ENCODE measurements around the gene IMPACT. TPM values are rescaled to one million over a fixed set of nuclear protein-coding genes. Genes with fewer than 3 reads are reported as not detected.
A peak's percentile ranks its signal among the peaks of the same experiment; 100 is the strongest.

Gene IMPACT
- total RNA-seq, 1 donor from 2014 or later: 25.6 TPM

DNA sequence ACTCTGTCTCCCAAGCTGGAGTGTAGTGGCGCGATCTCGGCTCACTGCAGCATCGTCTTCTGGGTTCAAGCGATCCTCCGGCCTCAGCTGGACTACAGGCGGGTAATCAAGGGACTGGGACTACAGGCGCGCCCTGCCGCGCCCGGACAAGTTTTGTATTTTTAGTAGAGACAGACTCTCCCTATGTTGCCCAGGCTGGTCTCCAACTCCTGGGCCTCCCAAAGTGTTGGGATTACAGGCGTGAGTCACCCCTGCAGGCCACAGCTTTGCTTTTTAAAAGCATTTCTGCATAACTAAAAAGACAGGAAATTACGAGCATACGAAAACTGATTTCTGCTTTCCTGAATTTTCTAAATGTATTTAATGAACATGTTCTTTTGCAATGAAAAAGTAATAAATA lies 27.9 kb upstream of the IMPACT start:
- TF ChIP-seq, protein P1, sequence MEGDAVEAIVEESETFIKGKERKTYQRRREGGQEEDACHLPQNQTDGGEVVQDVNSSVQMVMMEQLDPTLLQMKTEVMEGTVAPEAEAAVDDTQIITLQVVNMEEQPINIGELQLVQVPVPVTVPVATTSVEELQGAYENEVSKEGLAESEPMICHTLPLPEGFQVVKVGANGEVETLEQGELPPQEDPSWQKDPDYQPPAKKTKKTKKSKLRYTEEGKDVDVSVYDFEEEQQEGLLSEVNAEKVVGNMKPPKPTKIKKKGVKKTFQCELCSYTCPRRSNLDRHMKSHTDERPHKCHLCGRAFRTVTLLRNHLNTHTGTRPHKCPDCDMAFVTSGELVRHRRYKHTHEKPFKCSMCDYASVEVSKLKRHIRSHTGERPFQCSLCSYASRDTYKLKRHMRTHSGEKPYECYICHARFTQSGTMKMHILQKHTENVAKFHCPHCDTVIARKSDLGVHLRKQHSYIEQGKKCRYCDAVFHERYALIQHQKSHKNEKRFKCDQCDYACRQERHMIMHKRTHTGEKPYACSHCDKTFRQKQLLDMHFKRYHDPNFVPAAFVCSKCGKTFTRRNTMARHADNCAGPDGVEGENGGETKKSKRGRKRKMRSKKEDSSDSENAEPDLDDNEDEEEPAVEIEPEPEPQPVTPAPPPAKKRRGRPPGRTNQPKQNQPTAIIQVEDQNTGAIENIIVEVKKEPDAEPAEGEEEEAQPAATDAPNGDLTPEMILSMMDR (IDR thresholded peaks at IDR 0.05): no peak
- H3K36me3 ChIP-seq: no peaks in the 10 kb centered on the region
- peaks cover 11% of the 10 kb centered on the region for H3K4me1 ChIP-seq
- ATAC-seq (no peak), DNase-seq (no peak)
- intact Hi-C loops (cut with DNase I): no loop called here
- peak overlapping the region; percentile 89 for H3K27ac ChIP-seq
- H3K9me3 ChIP-seq: no peaks in the 10 kb centered on the region
- no peaks in the 10 kb centered on the region for H3K27me3 ChIP-seq (ENCODE audit: low read depth)
- H3K4me3 ChIP-seq: peak overlapping the region; percentile 70

DNA sequence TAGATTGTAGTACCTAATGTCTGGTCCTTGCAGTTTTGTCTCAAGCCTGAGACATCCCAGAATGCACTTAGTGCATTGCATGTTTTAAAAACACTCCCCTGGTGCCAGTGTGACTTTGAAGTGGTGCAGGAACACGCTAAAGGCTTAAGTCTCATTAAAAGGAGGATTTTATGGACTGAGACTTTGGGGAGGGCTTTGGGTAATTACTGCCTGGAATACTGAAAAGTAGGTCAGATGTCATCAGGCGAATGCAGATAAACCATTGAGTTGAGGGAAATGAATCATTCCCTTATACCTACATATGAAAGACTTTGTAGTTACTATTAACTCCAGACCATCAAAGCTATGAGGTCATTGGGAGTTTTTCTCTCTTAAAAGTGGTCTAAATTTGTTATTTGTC lies 25.9 kb upstream of the IMPACT start:
- Histone ChIP-seq H3K9me3 (no peaks in the 10 kb centered on the region), H3K27ac (no peak overlapping the region), H3K36me3 (no peaks in the 10 kb centered on the region), H3K4me3 (no peak overlapping the region), H3K4me1 (peaks cover 11% of the 10 kb centered on the region), H3K27me3 (ENCODE audit: low read depth) (no peaks in the 10 kb centered on the region)
- intact Hi-C loops (cut with DNase I): no loop called here
- no peak for ATAC-seq
- no peak for DNase-seq
- TF ChIP-seq, protein P1 (IDR thresholded peaks at IDR 0.05): no peak

DNA sequence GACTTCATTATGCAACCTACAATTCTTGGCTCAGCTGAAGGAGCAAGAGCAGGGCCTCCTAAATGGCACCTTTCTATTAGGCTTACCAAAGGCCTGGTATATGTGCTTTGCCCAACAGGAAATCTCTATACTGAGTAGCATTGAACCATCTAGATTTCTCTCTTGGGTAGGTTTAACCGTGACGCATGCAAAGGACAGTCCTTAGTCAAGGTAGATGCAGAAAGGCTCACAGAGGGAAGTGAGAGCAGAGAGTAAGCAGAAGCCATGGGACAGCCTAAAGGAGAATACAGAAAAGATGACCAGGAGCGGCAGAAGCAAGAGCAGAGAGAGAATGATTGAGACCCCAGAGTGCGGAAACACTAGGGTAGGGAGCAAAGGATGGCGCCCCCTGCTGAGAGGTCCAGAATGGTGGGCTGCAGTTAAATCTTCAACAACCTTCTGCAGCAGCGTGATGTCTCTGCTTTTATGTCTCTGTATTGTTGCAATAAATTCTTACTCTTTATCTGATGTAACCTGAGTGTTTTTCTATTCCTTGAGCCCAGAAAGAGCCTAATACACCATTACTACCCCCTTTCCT lies 24.2 kb upstream of the IMPACT start:
- Histone ChIP-seq H3K27me3 (ENCODE audit: low read depth) (peaks cover 2% of the 10 kb centered on the region), H3K9me3 (no peaks in the 10 kb centered on the region), H3K4me3 (no peak overlapping the region), H3K4me1 (peaks cover 5% of the 10 kb centered on the region), H3K27ac (no peak overlapping the region), H3K36me3 (no peaks in the 10 kb centered on the region)
- ATAC-seq (no peak), DNase-seq (no peak)
- intact Hi-C loops (cut with DNase I): no loop called here
- TF ChIP-seq, protein P1 (IDR thresholded peaks at IDR 0.05): peak; percentile 24

DNA sequence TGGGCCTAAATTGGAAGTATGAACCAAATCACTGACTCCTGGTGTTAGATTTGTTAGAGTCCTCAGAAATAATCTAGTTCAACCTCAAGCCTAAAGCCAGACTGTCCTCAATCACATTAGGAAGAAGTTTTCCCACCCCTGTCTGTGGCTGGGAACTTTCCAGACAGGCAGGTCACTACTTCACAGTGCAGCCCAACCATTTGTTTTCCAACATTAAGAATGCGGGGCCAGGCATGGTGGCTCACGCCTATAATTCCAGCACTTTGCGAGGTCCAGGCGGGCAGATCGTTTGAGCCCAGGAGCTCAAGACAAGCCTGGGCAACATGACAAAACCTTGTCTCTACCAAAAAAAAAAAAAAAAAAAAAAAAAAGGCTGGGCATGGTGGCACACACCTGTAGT lies 23.4 kb upstream of the IMPACT start:
- Histone ChIP-seq H3K4me3 (no peak overlapping the region), H3K4me1 (peaks cover 4% of the 10 kb centered on the region), H3K27me3 (ENCODE audit: low read depth) (peaks cover 7% of the 10 kb centered on the region), H3K36me3 (no peaks in the 10 kb centered on the region), H3K27ac (no peak overlapping the region), H3K9me3 (no peaks in the 10 kb centered on the region)
- TF ChIP-seq, protein P1 (IDR thresholded peaks at IDR 0.05): no peak
- DNase-seq: no peak
- intact Hi-C loops (cut with DNase I): no loop called here
- ATAC-seq: no peak

DNA sequence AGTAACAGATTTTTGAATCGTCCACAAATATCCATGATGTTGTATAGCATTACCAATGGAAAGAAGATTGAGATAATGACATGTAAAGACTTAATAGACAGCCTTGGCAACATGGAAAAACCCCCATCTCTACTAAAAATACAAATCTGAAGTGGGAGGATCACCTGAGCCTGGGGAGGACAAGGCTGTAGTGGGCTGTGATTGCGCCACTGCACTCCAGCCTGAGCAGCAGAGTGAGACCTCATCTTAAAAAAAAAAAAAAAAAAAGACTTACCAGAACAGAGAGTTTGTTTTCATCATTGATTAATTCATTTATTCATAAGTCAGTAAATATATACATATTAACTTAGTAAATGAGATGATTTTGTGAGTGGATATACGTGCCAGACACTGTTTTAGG lies 21.9 kb upstream of the IMPACT start:
- ATAC-seq: no peak
- H3K27ac ChIP-seq: no peak overlapping the region
- intact Hi-C loops (cut with DNase I): no loop called here
- H3K9me3 ChIP-seq: no peaks in the 10 kb centered on the region
- H3K36me3 ChIP-seq: no peaks in the 10 kb centered on the region
- TF ChIP-seq, protein P1 (IDR thresholded peaks at IDR 0.05): no peak
- H3K27me3 ChIP-seq (ENCODE audit: low read depth): peaks cover 7% of the 10 kb centered on the region
- no peaks in the 10 kb centered on the region for H3K4me1 ChIP-seq
- no peak for DNase-seq
- no peak overlapping the region for H3K4me3 ChIP-seq
